GM12801 (cell line): Measurements from ENCODE around the gene BICD1.

Experiments used
- TF ChIP-seq, protein P1 (sequence below): IDR thresholded peaks from one replicate; pipeline ENCODE4 v1.5.1; 2011; ENCODE audit warnings: control low read depth; ENCODE audit not compliant: insufficient read length; ENCODE audit errors: extremely low read depth

BICD1 gene

DNA sequence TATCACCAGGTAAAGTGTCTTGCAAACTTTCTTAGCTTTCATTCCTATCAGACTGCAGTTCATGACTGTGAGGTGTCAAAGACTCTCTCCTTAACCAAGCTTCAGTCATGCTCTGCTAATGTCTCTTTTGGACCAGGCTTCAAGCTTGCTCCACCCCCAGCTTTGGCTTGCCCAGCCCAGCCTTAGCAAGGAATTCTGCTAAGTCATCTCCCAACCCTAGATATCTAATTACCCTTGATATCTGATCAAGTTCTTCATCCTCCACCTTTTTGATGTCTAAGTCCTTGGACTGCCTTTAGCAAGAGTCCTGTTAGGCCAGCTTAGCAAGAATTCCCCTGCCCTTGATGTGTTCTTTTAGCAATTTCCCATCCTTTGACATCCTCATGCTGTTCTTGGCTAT lies 183.8 kb downstream of the BICD1 start:
- TF ChIP-seq, protein P1, sequence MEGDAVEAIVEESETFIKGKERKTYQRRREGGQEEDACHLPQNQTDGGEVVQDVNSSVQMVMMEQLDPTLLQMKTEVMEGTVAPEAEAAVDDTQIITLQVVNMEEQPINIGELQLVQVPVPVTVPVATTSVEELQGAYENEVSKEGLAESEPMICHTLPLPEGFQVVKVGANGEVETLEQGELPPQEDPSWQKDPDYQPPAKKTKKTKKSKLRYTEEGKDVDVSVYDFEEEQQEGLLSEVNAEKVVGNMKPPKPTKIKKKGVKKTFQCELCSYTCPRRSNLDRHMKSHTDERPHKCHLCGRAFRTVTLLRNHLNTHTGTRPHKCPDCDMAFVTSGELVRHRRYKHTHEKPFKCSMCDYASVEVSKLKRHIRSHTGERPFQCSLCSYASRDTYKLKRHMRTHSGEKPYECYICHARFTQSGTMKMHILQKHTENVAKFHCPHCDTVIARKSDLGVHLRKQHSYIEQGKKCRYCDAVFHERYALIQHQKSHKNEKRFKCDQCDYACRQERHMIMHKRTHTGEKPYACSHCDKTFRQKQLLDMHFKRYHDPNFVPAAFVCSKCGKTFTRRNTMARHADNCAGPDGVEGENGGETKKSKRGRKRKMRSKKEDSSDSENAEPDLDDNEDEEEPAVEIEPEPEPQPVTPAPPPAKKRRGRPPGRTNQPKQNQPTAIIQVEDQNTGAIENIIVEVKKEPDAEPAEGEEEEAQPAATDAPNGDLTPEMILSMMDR = no peak

DNA sequence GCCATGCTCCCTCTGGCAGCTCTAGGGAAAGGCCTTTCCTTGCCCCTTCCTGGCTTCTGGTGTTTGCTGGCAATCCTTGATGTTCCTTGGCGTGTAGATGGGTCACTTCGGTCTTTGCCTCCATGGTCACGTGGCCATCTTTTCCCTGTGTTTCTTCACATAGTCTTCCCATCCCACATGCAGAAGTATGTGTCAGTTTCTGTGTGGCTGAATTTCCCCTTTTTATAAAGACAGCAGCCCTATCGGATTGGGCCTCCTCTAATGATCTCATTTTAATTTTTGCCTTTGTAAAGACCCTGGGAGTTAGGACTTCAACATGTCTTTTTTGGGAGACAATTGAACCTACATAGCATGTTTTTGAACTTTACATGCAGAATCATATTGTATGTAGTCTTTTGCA lies 185.5 kb downstream of the BICD1 start:
- TF ChIP-seq, protein P1 = no peak

DNA sequence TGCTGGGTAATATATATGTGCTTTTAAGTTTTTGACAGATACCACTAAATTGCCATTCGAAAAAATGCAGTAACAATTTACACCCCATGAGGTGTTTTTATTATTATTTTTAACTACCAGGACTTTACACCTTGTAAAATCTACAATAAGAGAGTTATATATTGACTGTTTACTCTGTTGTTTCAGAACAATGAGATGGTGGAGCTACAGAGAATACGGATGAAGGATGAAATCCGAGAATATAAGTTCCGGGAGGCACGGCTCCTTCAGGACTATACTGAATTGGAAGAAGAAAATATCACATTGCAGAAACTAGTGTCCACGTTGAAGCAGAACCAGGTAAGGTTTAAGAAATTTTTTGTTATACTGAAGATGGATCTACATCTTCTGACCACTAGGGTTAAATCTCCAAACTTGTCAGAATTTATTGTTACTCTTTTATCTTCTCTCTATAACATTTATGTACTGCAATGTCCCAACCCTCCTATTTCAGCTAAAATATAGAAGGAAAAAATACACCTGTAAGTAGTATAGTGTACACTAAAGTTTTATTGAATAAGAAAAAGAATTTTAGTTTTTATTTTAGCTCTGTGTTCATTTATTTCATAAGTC lies 187.3 kb downstream of the BICD1 start:
- TF ChIP-seq, protein P1 = no peak

DNA sequence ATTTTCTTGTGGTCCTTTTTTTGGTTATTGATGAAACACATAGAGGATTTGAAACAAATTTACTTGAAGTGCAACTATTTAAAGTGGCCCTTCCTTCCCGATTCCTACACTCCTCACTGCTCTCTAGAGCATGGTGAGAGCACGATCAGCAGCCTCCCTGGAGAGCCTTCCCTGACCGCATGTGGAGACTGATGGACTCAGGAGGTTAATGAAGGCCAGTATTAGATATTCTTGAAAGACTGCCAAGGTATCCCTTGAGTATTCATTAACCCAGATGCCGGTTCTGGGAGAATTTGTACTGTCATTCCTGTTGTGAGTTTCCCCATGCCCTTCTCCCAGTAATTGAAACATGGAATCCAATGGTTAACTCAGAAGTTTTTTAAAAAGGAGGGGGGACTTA lies 189.9 kb downstream of the BICD1 start:
- TF ChIP-seq, protein P1 = no peak

DNA sequence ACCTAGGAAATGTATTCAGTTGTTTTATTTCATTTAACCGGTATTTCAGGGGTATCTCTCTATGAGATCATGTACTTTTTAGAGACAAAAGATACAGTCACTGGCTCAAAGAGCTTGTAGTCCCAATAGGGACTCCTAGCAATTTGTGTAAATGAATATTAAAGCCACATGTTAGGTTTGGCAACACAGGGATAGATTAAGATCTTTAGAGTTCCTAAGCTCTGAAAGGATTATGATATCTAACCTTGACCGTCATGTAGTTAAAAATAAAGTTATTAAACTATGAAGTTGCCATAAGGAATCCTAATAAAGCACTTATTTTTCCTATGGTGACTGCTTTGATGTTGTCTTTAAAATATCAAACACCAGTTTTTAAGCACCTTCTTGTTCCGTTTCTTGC lies 192.3 kb downstream of the BICD1 start:
- TF ChIP-seq, protein P1 = no peak

DNA sequence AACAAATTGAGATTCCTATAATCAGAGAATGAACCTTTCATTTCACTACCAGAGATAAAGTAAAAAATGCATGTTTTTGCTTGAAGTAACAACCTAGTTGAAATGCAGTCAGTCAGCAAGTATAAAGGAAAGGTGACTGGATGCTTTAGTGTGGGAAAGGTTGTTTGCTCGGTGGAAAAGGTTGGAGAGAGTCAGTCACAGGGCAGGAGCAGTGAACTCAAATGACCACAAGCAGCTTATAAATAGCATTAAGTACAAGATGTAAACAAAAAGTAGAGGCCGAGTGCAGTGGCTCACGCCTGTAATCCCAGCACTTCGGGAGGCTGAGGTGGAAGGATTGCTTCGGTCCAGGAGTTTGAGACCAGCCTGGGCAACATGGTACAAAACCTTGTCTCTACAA lies 194.6 kb downstream of the BICD1 start:
- TF ChIP-seq, protein P1 = no peak

DNA sequence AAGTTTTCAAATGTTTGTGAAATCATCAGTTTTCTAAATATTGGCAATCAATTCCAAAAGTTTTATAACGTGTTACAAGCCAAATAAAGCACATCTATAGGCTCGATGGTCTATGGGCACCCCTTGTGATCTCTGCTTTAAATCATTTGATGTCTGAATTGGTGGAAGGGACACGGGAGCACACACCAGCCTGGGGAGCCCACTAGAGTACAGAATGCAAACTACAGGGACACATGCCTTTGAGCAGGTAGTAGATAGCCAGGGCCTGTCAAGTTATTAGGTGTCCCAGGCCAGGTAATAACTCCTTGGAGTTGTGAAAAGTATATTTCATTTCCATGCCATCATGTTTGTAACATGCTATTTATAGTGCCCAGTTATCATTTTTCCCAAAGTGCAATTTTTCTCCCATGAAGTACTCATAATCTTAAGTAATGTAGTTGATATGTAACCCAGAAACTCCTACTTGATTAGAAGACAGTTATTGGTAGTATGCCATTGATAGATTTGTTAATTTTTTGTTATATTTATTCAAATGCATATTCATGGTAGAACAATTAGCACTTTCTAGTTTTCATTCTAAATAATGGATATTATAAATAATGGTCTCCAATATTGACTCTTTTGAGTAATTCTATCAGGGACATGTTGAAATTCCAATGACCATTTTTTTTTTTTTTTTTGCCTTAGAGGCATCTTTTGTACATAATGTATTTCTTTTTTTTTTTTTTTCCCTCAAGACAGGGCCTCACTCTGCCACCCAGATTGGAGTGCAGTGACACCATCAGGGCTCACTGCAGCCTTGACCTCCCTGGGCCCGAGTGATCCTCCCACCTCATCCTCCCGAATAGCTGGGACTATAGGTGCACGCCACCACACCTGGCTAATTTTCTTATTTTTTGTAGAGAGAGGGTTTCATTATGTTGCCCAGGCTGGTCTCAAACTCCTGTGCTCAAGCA lies 195.8 kb downstream of the BICD1 start:
- TF ChIP-seq, protein P1 = no peak
